ENCODE measurements around the gene UFC1. TPM values are rescaled to one million over a fixed set of nuclear protein-coding genes. Genes with fewer than 3 reads are reported as not detected.

UFC1 gene
- total RNA-seq, 1 donor from 2014 or later, result 133 TPM

DNA sequence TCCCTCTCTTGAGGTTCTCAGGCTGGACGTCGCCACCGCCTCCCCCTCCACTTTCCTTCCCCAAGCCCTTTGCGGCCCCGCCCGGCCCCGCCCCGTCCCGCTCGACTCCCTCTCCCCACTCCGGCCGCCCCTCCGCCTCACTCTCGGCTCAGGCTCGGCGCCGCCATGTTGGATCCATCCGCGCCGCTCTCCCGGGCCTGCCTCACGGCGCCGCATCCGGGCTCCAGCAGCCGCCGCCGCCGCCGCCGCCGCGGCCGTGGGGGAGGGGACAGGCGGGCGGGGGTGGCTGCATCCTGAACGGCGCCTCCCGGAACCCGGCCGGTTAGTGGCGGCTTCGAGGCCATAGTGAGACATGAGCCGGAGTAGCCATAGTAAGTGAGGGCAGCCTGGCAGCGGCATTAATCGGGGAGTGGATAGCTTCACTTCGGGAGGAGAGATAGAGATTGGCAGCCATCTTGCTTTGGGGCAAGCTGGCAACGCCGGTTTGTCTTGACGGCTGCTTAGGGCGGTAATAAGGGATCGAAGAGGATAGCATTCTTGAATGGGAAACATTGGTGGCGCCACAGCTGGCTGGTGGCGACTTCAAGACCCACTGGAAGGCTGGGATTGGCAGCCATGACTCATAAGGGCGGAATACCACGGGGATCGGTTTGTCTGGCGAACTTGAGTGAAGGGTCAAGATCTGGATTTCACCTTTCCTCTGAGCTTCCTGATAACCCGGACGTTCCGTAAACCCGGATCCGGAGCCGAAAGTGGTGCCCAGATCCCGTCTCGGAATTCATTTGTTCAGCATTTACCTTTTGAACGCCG is 21.2 kb upstream of the UFC1 start, which contains the start of gene DEDD:
DEDD (minus strand) TSS at position 258 of the 810 bp plus-strand sequence. CDS start 8,205 bp downstream, outside the sequence.
- Histone ChIP-seq H3K4me1 (ENCODE audit: control insufficient read depth in 3 of 3, insufficient read depth in 3 of 3, low read length in 3 of 3) (peaks cover 26 to 56% (median 51%) of the 10 kb centered on the region in 3 donors), H3K9me3 (ENCODE audit: control insufficient read depth in 3 of 3, low read length in 3 of 3) (no peaks in the 10 kb centered on the region), H3K4me3 (ENCODE audit: low read length in 3 of 3) (peak within 1 kb of the TSS; percentile 96), H3K36me3 (ENCODE audit: control insufficient read depth in 3 of 3, insufficient read depth in 3 of 3, low read length in 3 of 3) (peaks cover 9 to 15% (median 14%) of the 10 kb centered on the region in 3 donors), H3K27me3 (ENCODE audit: control insufficient read depth in 3 of 3, insufficient read depth in 3 of 3, low read length in 3 of 3) (no peaks in the 10 kb centered on the region), H3K9ac (ENCODE audit: low read depth in 1 of 3, low read length in 3 of 3) (peak within 1 kb of the TSS; percentile 95 to 97 (median 96)), H3K27ac (ENCODE audit: low read depth, low read length) (peak within 1 kb of the TSS; percentile 93)

GRCh38 chr1:161133220-161133740 is 20.5 kb upstream of the UFC1 start:
- Histone ChIP-seq H3K27ac (ENCODE audit: low read depth, low read length) (peak overlapping the region; percentile 93), H3K4me1 (ENCODE audit: control insufficient read depth in 3 of 3, insufficient read depth in 3 of 3, low read length in 3 of 3) (peaks cover 23 to 54% (median 46%) of the 10 kb centered on the region in 3 donors), H3K27me3 (ENCODE audit: control insufficient read depth in 3 of 3, insufficient read depth in 3 of 3, low read length in 3 of 3) (no peaks in the 10 kb centered on the region), H3K9me3 (ENCODE audit: control insufficient read depth in 3 of 3, low read length in 3 of 3) (no peaks in the 10 kb centered on the region), H3K9ac (ENCODE audit: low read depth in 1 of 3, low read length in 3 of 3) (peak overlapping the region; percentile 87 to 97 (median 95)), H3K4me3 (ENCODE audit: low read length in 3 of 3) (peak overlapping the region; percentile 93 to 96 (median 96)), H3K36me3 (ENCODE audit: control insufficient read depth in 3 of 3, insufficient read depth in 3 of 3, low read length in 3 of 3) (peaks cover 6 to 11% (median 9%) of the 10 kb centered on the region in 3 donors)

DNA sequence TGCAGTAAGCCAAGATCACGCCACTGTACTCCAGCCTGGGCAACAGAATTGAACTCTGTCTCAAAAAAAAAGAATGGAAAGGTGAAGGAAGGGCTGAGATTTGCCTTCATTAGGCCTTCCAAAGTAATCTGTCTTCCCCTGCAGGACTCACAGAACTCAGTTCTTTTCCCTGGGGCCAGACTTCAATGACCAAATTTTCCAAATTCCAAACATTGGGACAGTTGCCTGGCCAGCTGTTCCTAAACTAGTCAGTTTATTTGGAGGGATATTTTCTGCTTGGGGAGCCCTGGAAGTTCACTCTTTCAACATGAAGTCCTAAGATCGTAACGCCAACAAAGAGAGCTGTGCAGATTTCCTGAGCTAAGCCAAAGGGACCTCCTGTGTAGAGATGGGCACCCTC is 15.9 kb upstream of the UFC1 start:
- no peak overlapping the region for H3K9ac ChIP-seq (ENCODE audit: low read depth in 1 of 3, low read length in 3 of 3)
- no peak overlapping the region for H3K4me3 ChIP-seq (ENCODE audit: low read length in 3 of 3)
- H3K27ac ChIP-seq (ENCODE audit: low read depth, low read length), result no peak overlapping the region
- H3K4me1 ChIP-seq (ENCODE audit: control insufficient read depth in 3 of 3, insufficient read depth in 3 of 3, low read length in 3 of 3), result peaks cover 14 to 30% (median 18%) of the 10 kb centered on the region in 3 donors
- H3K9me3 ChIP-seq (ENCODE audit: control insufficient read depth in 3 of 3, low read length in 3 of 3), result no peaks in the 10 kb centered on the region
- no peaks in the 10 kb centered on the region for H3K36me3 ChIP-seq (ENCODE audit: control insufficient read depth in 3 of 3, insufficient read depth in 3 of 3, low read length in 3 of 3)
- H3K27me3 ChIP-seq (ENCODE audit: control insufficient read depth in 3 of 3, insufficient read depth in 3 of 3, low read length in 3 of 3), result no peaks in the 10 kb centered on the region

DNA sequence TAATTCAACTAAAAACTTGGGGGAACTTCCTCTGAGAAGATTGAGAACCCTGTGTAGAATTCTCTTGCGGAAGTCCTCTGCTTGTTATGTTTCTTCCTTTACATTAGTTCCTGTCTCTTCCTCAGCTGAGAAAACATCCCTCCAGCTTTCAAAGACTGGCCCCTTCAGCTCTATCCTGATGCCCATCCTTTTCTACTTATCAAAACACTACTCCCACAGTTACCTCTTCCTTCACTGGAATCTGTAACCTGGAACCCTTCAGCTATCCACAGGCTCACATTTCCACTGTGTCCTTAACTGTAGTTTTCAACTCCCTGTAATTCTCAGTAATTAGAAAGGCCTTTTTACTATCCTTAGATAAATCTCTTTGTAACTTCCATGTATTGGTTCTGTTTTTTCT is 15.3 kb upstream of the UFC1 start:
- H3K36me3 ChIP-seq (ENCODE audit: control insufficient read depth in 3 of 3, insufficient read depth in 3 of 3, low read length in 3 of 3), result no peaks in the 10 kb centered on the region
- no peaks in the 10 kb centered on the region for H3K27me3 ChIP-seq (ENCODE audit: control insufficient read depth in 3 of 3, insufficient read depth in 3 of 3, low read length in 3 of 3)
- no peak overlapping the region for H3K27ac ChIP-seq (ENCODE audit: low read depth, low read length)
- H3K9me3 ChIP-seq (ENCODE audit: control insufficient read depth in 3 of 3, low read length in 3 of 3), result no peaks in the 10 kb centered on the region
- H3K9ac ChIP-seq (ENCODE audit: low read depth in 1 of 3, low read length in 3 of 3), result no peak overlapping the region
- no peak overlapping the region for H3K4me3 ChIP-seq (ENCODE audit: low read length in 3 of 3)
- H3K4me1 ChIP-seq (ENCODE audit: control insufficient read depth in 3 of 3, insufficient read depth in 3 of 3, low read length in 3 of 3), result peaks cover 11 to 25% (median 16%) of the 10 kb centered on the region in 3 donors

GRCh38 chr1:161139766-161140165 is 14.0 kb upstream of the UFC1 start:
- Histone ChIP-seq H3K27ac (ENCODE audit: low read depth, low read length) (no peak overlapping the region), H3K4me3 (ENCODE audit: low read length in 3 of 3) (no peak overlapping the region), H3K9me3 (ENCODE audit: control insufficient read depth in 3 of 3, low read length in 3 of 3) (no peaks in the 10 kb centered on the region), H3K36me3 (ENCODE audit: control insufficient read depth in 3 of 3, insufficient read depth in 3 of 3, low read length in 3 of 3) (no peaks in the 10 kb centered on the region), H3K4me1 (ENCODE audit: control insufficient read depth in 3 of 3, insufficient read depth in 3 of 3, low read length in 3 of 3) (peaks cover 5 to 17% (median 10%) of the 10 kb centered on the region in 3 donors), H3K9ac (ENCODE audit: low read depth in 1 of 3, low read length in 3 of 3) (no peak overlapping the region), H3K27me3 (ENCODE audit: control insufficient read depth in 3 of 3, insufficient read depth in 3 of 3, low read length in 3 of 3) (no peaks in the 10 kb centered on the region)

DNA sequence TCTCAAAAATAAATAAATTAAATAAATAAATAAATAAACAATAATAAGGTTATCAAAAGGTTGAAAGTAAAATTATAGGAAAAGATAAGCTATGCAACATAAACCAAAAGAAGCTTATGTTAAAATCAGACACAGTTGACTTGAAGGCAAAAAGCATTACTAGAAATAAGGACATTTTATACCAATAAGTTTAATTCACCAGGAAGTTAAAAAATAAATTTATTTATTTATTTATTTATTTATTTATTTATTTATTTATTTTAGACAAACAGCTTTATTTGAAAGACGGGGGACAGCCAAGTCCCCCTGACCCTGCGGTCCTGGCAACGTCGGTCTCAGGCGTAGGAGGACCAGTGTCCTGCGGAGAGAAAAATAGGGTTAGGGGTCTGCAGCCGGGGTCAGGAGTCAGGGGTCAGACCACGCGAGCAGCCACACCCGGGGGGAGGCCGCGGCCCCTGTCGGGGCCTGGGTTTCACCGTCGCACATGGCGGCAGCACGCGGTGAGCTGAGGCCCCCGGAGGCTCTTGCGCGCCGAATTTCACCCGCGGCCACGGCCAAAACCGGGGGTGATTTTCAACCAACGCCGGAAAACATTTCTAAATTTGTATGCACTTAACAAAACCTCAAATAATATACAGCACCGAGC is 12.9 kb upstream of the UFC1 start:
- Histone ChIP-seq H3K27ac (ENCODE audit: low read depth, low read length) (no peak overlapping the region), H3K9ac (ENCODE audit: low read depth in 1 of 3, low read length in 3 of 3) (no peak overlapping the region), H3K4me1 (ENCODE audit: control insufficient read depth in 3 of 3, insufficient read depth in 3 of 3, low read length in 3 of 3) (peaks cover 5 to 17% (median 10%) of the 10 kb centered on the region in 3 donors), H3K36me3 (ENCODE audit: control insufficient read depth in 3 of 3, insufficient read depth in 3 of 3, low read length in 3 of 3) (no peaks in the 10 kb centered on the region), H3K9me3 (ENCODE audit: control insufficient read depth in 3 of 3, low read length in 3 of 3) (no peaks in the 10 kb centered on the region), H3K4me3 (ENCODE audit: low read length in 3 of 3) (no peak overlapping the region), H3K27me3 (ENCODE audit: control insufficient read depth in 3 of 3, insufficient read depth in 3 of 3, low read length in 3 of 3) (no peaks in the 10 kb centered on the region)

DNA sequence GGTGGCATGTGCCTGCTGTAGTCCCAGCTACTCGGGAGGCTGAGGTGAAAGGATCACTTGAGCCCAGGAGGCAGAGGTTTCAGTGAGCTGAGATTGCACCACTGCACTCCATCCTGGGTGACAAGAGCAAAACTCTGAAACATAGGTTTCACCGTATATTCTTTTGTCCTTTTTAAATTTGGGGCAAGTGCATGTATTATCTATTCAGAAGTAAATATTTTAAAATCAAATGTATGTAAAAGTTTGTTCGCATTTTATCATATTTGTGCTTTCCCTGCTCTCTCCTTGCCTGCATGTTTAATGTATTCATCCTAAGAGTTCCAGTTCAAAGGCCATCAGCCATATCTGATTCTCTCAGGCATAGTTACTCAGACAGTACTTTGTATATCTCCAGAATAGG is 7.9 kb upstream of the UFC1 start:
- Histone ChIP-seq H3K36me3 (ENCODE audit: control insufficient read depth in 3 of 3, insufficient read depth in 3 of 3, low read length in 3 of 3) (no peaks in the 10 kb centered on the region), H3K27ac (ENCODE audit: low read depth, low read length) (no peak overlapping the region), H3K4me3 (ENCODE audit: low read length in 3 of 3) (no peak overlapping the region), H3K4me1 (ENCODE audit: control insufficient read depth in 3 of 3, insufficient read depth in 3 of 3, low read length in 3 of 3) (no peaks in the 10 kb centered on the region), H3K9ac (ENCODE audit: low read depth in 1 of 3, low read length in 3 of 3) (no peak overlapping the region), H3K27me3 (ENCODE audit: control insufficient read depth in 3 of 3, insufficient read depth in 3 of 3, low read length in 3 of 3) (no peaks in the 10 kb centered on the region), H3K9me3 (ENCODE audit: control insufficient read depth in 3 of 3, low read length in 3 of 3) (no peaks in the 10 kb centered on the region)

- Histone ChIP-seq H3K4me1 (ENCODE audit: control insufficient read depth in 3 of 3, insufficient read depth in 3 of 3, low read length in 3 of 3) (peaks cover 10 to 16% (median 12%) of the 10 kb centered on the region in 3 donors), H3K4me3 (ENCODE audit: low read length in 3 of 3) (peak overlapping the region; percentile 97 to 100 (median 99)), H3K9me3 (ENCODE audit: control insufficient read depth in 3 of 3, low read length in 3 of 3) (no peaks in the 10 kb centered on the region), H3K9ac (ENCODE audit: low read depth in 1 of 3, low read length in 3 of 3) (peak overlapping the region in 2 of 3 donors; percentile 98 to 99), H3K36me3 (ENCODE audit: control insufficient read depth in 3 of 3, insufficient read depth in 3 of 3, low read length in 3 of 3) (peaks cover 6 to 13% (median 10%) of the 10 kb centered on the region in 3 donors), H3K27me3 (ENCODE audit: control insufficient read depth in 3 of 3, insufficient read depth in 3 of 3, low read length in 3 of 3) (no peaks in the 10 kb centered on the region), H3K27ac (ENCODE audit: low read depth, low read length) (no peak overlapping the region)
Measured at GRCh38 chr1:161153176-161153575, 602 bp upstream of the UFC1 start.

DNA sequence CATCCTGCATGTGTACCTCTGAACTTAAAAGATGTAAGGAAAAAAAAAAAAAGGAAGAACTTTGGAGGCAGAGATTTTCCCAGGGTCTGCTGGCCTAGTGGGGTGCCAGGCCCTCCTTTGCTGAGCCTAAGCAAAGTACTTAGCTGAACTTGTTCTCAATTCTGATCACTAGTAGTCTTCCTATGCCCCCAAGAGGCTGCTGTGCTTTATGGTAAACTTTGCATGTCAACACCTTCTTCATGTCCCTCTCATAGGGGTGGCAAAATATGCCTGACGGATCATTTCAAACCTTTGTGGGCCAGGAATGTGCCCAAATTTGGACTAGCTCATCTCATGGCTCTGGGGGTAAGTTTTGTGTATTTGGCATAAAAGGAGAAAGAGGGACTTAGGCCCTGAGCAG is 4.1 kb downstream of the UFC1 start:
- H3K36me3 ChIP-seq (ENCODE audit: control insufficient read depth in 3 of 3, insufficient read depth in 3 of 3, low read length in 3 of 3), result peaks cover 26 to 37% (median 33%) of the 10 kb centered on the region in 3 donors
- no peak overlapping the region for H3K4me3 ChIP-seq (ENCODE audit: low read length in 3 of 3)
- no peak overlapping the region for H3K9ac ChIP-seq (ENCODE audit: low read depth in 1 of 3, low read length in 3 of 3)
- H3K27ac ChIP-seq (ENCODE audit: low read depth, low read length), result no peak overlapping the region
- peaks cover 33 to 49% (median 38%) of the 10 kb centered on the region in 3 donors for H3K4me1 ChIP-seq (ENCODE audit: control insufficient read depth in 3 of 3, insufficient read depth in 3 of 3, low read length in 3 of 3)
- no peaks in the 10 kb centered on the region for H3K9me3 ChIP-seq (ENCODE audit: control insufficient read depth in 3 of 3, low read length in 3 of 3)
- no peaks in the 10 kb centered on the region for H3K27me3 ChIP-seq (ENCODE audit: control insufficient read depth in 3 of 3, insufficient read depth in 3 of 3, low read length in 3 of 3)

All from skeletal muscle tissue (tissue), 4 donors.